Measurements from ENCODE around the gene LRCH1. TPM values are rescaled to one million over a fixed set of nuclear protein-coding genes. Genes with fewer than 3 reads are reported as not detected.

Gene LRCH1
- total and polyA plus RNA-seq, 2 experiments from 2014 or later = 3.9 to 9.2 TPM

DNA sequence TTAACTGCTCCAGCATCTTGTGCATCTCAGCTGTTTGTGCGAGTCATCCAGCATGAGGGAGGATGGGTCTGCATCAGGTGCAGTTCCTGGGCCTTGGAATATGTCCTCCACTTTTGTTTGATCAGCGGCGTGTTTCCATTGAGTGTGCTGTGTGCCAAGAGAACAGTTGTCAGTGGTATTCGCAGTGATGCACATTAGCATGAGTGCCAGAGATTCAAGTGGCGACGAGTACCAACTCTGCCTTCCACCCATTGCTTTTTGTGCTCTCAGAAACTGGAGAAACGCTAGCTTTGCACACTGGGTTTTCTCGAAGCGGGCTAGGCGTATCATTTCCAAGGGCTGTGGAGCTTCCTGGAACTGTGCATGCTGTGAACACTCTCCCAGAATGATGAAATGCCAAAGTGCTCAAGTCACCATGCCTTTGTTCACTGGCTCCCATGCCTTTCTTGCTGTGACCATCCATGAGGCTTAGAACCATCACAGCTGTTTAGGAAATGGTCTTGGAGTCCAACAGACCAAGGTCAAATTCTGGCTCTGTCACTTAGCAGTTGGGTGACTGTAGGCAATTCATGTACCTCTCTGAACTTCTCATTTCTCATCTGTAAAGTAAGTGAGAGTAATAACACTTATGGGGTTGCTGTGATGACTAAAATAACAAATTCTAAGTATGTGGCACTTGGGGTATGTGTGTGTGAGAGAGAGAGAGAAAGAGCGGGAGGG lies 18.4 kb downstream of the LRCH1 start:
- H3K27me3 Mint-ChIP-seq (ENCODE audit: insufficient read depth, low read depth, poor library complexity) = no peaks in the 10 kb centered on the region
- Histone ChIP-seq H3K4me2 (no peak overlapping the region), H3K79me2 (replicated peaks; ENCODE audit: insufficient read depth) (peaks cover 67% of the 10 kb centered on the region), H3K9me2 (ENCODE audit: insufficient read depth) (no peaks in the 10 kb centered on the region), H2AFZ (no peak overlapping the region), H3F3A (replicated peaks; ENCODE audit: low read depth) (no peaks in the 10 kb centered on the region), H3K27ac (ENCODE audit: low read depth) (no peak overlapping the region), H3K4me1 (ENCODE audit: insufficient read depth) (peaks cover 4% of the 10 kb centered on the region; the same call in 1 of the 2 replicates), H3K36me3 (ENCODE audit: insufficient read depth) (no peaks in the 10 kb centered on the region), H4K20me1 (replicated peaks; ENCODE audit: insufficient read depth) (peaks cover 22% of the 10 kb centered on the region; the same call in 1 of the 2 replicates), H3K4me3 (no peak overlapping the region), H3K27me3 (ENCODE audit: insufficient read depth) (no peaks in the 10 kb centered on the region)
- no peaks in the 10 kb centered on the region; the same call in 2 of the 3 replicates for H3K9me3 Mint-ChIP-seq
- TF ChIP-seq CREB1 (CRISPR knock-in tag; IDR thresholded peaks at IDR 0.05; ENCODE audit: low read depth) = no peak
- no peak overlapping the region for H3K27ac Mint-ChIP-seq
- H3K4me1 Mint-ChIP-seq = peaks cover 31% of the 10 kb centered on the region
- no peak overlapping the region for H3K4me3 Mint-ChIP-seq
- no peaks in the 10 kb centered on the region for H3K36me3 Mint-ChIP-seq (ENCODE audit: low read depth)
- DNase-seq (ENCODE audit: low spot score) (no peak), ATAC-seq (no peak)

DNA sequence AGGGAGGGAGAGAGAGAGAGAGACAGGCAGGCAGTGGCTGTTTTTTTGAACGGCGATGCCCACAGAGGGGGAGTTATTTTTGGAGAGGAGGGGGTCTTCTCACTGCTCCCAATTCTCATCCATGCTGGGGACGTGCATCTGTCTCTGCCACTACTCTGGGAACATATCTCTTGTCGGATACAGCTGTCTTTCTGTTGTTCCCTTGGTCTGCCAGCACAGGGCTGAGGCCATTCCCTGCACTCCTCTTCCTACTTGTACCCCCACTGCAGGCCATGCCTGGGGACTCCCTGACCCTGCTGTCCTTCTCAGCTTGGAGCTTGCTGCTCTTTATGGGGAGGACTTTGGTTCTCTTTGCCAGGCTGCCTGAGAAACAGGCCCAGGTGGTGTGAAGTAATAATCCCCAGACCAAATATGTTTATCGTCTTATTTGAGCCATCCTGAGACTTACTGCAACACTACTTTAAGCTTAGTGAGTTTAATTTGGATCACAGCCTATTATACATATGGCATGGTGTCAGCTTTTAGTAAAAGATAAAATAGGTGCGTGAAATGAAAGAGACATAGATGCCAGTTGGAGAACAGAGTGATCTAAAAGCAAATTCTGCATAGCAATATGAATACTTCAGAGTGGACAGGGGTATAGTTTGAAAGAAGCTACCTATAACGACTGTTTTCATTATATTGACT lies 19.1 kb downstream of the LRCH1 start:
- H3K36me3 ChIP-seq (ENCODE audit: insufficient read depth) = no peaks in the 10 kb centered on the region
- peaks cover 4% of the 10 kb centered on the region; the same call in 1 of the 2 replicates for H3K4me1 ChIP-seq (ENCODE audit: insufficient read depth)
- H3K36me3 Mint-ChIP-seq (ENCODE audit: low read depth) = no peaks in the 10 kb centered on the region
- H3K9me2 ChIP-seq (ENCODE audit: insufficient read depth) = no peaks in the 10 kb centered on the region
- H3K27ac Mint-ChIP-seq = no peak overlapping the region
- H3F3A ChIP-seq (replicated peaks; ENCODE audit: low read depth) = no peaks in the 10 kb centered on the region
- H3K27me3 ChIP-seq (ENCODE audit: insufficient read depth) = no peaks in the 10 kb centered on the region
- DNase-seq (ENCODE audit: low spot score) = no peak
- H3K4me3 Mint-ChIP-seq = no peak overlapping the region
- H2AFZ ChIP-seq = no peak overlapping the region
- no peaks in the 10 kb centered on the region; the same call in 2 of the 3 replicates for H3K9me3 Mint-ChIP-seq
- peaks cover 60% of the 10 kb centered on the region for H3K79me2 ChIP-seq (replicated peaks; ENCODE audit: insufficient read depth)
- H4K20me1 ChIP-seq (replicated peaks; ENCODE audit: insufficient read depth) = peaks cover 20% of the 10 kb centered on the region; the same call in 1 of the 2 replicates
- H3K4me3 ChIP-seq = no peak overlapping the region
- H3K27ac ChIP-seq (ENCODE audit: low read depth) = no peak overlapping the region
- peak; percentile 39; the same call in 2 of the 3 replicates for ATAC-seq
- peaks cover 29% of the 10 kb centered on the region for H3K4me1 Mint-ChIP-seq
- no peak overlapping the region for H3K4me2 ChIP-seq
- no peaks in the 10 kb centered on the region for H3K27me3 Mint-ChIP-seq (ENCODE audit: insufficient read depth, low read depth, poor library complexity)
- TF ChIP-seq, protein P1, sequence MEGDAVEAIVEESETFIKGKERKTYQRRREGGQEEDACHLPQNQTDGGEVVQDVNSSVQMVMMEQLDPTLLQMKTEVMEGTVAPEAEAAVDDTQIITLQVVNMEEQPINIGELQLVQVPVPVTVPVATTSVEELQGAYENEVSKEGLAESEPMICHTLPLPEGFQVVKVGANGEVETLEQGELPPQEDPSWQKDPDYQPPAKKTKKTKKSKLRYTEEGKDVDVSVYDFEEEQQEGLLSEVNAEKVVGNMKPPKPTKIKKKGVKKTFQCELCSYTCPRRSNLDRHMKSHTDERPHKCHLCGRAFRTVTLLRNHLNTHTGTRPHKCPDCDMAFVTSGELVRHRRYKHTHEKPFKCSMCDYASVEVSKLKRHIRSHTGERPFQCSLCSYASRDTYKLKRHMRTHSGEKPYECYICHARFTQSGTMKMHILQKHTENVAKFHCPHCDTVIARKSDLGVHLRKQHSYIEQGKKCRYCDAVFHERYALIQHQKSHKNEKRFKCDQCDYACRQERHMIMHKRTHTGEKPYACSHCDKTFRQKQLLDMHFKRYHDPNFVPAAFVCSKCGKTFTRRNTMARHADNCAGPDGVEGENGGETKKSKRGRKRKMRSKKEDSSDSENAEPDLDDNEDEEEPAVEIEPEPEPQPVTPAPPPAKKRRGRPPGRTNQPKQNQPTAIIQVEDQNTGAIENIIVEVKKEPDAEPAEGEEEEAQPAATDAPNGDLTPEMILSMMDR (conservative IDR thresholded peaks at IDR 0.05; ENCODE audit: low read depth in 2 of 2) = no peak
- no peak for TF ChIP-seq ZNF462 (CRISPR knock-in tag; IDR thresholded peaks at IDR 0.05)
- no peak for TF ChIP-seq NANOG (IDR thresholded peaks at IDR 0.05; ENCODE audit: borderline replicate concordance)
- TF ChIP-seq EZH2 (IDR thresholded peaks at IDR 0.05; ENCODE audit: low read depth, unreplicated experiment) = no peak
- TF ChIP-seq ETS1 (IDR thresholded peaks at IDR 0.05) = no peak
- no peak for TF ChIP-seq POLR2AphosphoS5 (IDR thresholded peaks at IDR 0.05; ENCODE audit: low read depth)
- no peak for TF ChIP-seq ZNF331 (CRISPR knock-in tag; IDR thresholded peaks at IDR 0.05; ENCODE audit: low read depth)
- TF ChIP-seq CREB1 (CRISPR knock-in tag; IDR thresholded peaks at IDR 0.05; ENCODE audit: low read depth) = no peak
- no peak for TF ChIP-seq STAT1 (IDR thresholded peaks at IDR 0.05; ENCODE audit: unreplicated experiment)
- no peak for TF ChIP-seq ZNF114 (CRISPR knock-in tag; IDR thresholded peaks at IDR 0.05)
- TF ChIP-seq EZH2phosphoT487 (IDR thresholded peaks at IDR 0.05; ENCODE audit: unreplicated experiment) = no peak
